RWPE1 (cell line): ENCODE data around the gene AHCYL1.
A peak's percentile ranks its signal among the peaks of the same experiment; 100 is the strongest.

Experiments used
- CTCF ChIA-PET: fragments of 350-600 bp; sonication (Branson Sonifier 250); formaldehyde crosslinking; extraction: SDS; loops from one replicate; lab custom pipeline; 2021; lab: Yijun Ruan, JAX
- POLR2A ChIA-PET: fragments of 400-600 bp; formaldehyde crosslinking; extraction: SDS; loops from one replicate; lab custom pipeline; 2020; ENCODE audit warnings: antibody characterized with exemption; ENCODE audit not compliant: low non-redundant PET; lab: Yijun Ruan, JAX
- DNase-seq: peaks from one replicate; pipeline ENCODE4 v3.0.0; 2012; ENCODE audit warnings: low spot score
- H3K27ac ChIP-seq: fragments of 450-650 bp; 2 replicates; pipeline ENCODE4 v1.5.1; 2017
- CTCF ChIP-seq: fragments of 450-650 bp; conservative IDR thresholded peaks from 2 replicates; pipeline ENCODE4 v1.5.1; 2017; ENCODE audit warnings: low read depth, mild to moderate bottlenecking

AHCYL1 gene

GRCh38 chr1:110007046-110007830 is 22.7 kb downstream of the AHCYL1 start:
- H3K27ac ChIP-seq = no peak overlapping the region
- TF ChIP-seq CTCF = no peak
- POLR2A ChIA-PET = no interaction called here
- CTCF ChIA-PET = no interaction called here
- no peak for DNase-seq

- DNase-seq = no peak
- POLR2A ChIA-PET = no interaction called here
- CTCF ChIA-PET = interaction anchor here (1.3 kb wide), 1 partner anchor 45 kb away, joined by 3 read pairs; no protein-coding TSS in a partner anchor
- no peak for TF ChIP-seq CTCF
- H3K27ac ChIP-seq = no peak overlapping the region
These were observed 24.5 kb downstream of the AHCYL1 start for GRCh38 chr1:110008971-110009565.

- CTCF ChIA-PET = interaction anchor here (0.6 to 1.1 kb wide), 6 partner anchors 11 to 359 kb away, joined by 3 to 7 read pairs (median 4); partner anchors contain the start of gene AHCYL1
- POLR2A ChIA-PET = no interaction called here
- H3K27ac ChIP-seq = no peak overlapping the region
- peak; percentile 49 for TF ChIP-seq CTCF
- DNase-seq = peak; percentile 64
These were observed 27.0 kb downstream of the AHCYL1 start for GRCh38 chr1:110011527-110012041.

- DNase-seq = no peak
- ChIA-PET CTCF (interaction anchor here (0.6 to 1.1 kb wide), 4 partner anchors 27 to 469 kb away, joined by 3 to 7 read pairs (median 4); partner anchors contain the start of gene AHCYL1), POLR2A (no interaction called here)
- H3K27ac ChIP-seq = no peak overlapping the region
- no peak for TF ChIP-seq CTCF
These were observed 27.7 kb downstream of the AHCYL1 start for GRCh38 chr1:110012100-110012780.

GRCh38 chr1:110017792-110018191 is 33.2 kb downstream of the AHCYL1 start:
- ChIA-PET POLR2A (no interaction called here), CTCF (interaction anchor here (0.6 kb wide), 1 partner anchor 27 kb away, joined by 3 read pairs; no protein-coding TSS in a partner anchor)
- no peak for TF ChIP-seq CTCF
- no peak for DNase-seq
- H3K27ac ChIP-seq = no peak overlapping the region

GRCh38 chr1:110018396-110018795 is 33.8 kb downstream of the AHCYL1 start:
- no peak for DNase-seq
- CTCF ChIA-PET = no interaction called here
- H3K27ac ChIP-seq = no peak overlapping the region
- no peak for TF ChIP-seq CTCF
- POLR2A ChIA-PET = no interaction called here
